Glutamatergic neuron (in vitro differentiated cells): ENCODE results near the gene USP25. TPM values are rescaled to one million over a fixed set of nuclear protein-coding genes. Genes with fewer than 3 reads are reported as not detected.

Experiments used
- DNase-seq: peaks from one replicate; pipeline ENCODE4 v3.0.0; 2022
- H3K27ac Mint-ChIP-seq: one replicate; pipeline ENCODE4 v1.8.0; 2020; ENCODE audit warnings: mild to moderate bottlenecking, mixed read lengths, inconsistent platforms; ENCODE audit not compliant: unreplicated experiment
- H3K27me3 Mint-ChIP-seq: one replicate; pipeline ENCODE4 v1.8.0; 2020; ENCODE audit warnings: mild to moderate bottlenecking, moderate library complexity, mixed read lengths, inconsistent platforms; ENCODE audit not compliant: unreplicated experiment
- H3K36me3 Mint-ChIP-seq: one replicate; pipeline ENCODE4 v1.8.0; 2020; ENCODE audit warnings: mild to moderate bottlenecking, mixed read lengths, inconsistent platforms; ENCODE audit not compliant: unreplicated experiment
- H3K4me1 Mint-ChIP-seq: one replicate; pipeline ENCODE4 v1.8.0; 2020; ENCODE audit warnings: mild to moderate bottlenecking, low read depth, mixed read lengths, inconsistent platforms; ENCODE audit not compliant: unreplicated experiment
- H3K4me3 Mint-ChIP-seq: one replicate; pipeline ENCODE4 v1.8.0; 2020; ENCODE audit warnings: mild to moderate bottlenecking, mixed read lengths, inconsistent platforms; ENCODE audit not compliant: unreplicated experiment
- H3K9me3 Mint-ChIP-seq: one replicate; pipeline ENCODE4 v1.8.0; 2020; ENCODE audit warnings: mild to moderate bottlenecking, moderate library complexity, mixed read lengths, inconsistent platforms; ENCODE audit not compliant: unreplicated experiment
- CTCF ChIP-seq: fragments of 200-600 bp; sonication (generic); IDR thresholded peaks from one replicate; pipeline ENCODE4 v1.5.0; 2021; ENCODE audit not compliant: partially characterized antibody, unreplicated experiment
- total RNA-seq: library from RNA; stranded (reverse); fragmentation: NEBNext Ultra II Directional; extraction: Animal tissue kit (Norgen Biotek cat#: 25700); gene quantifications from one replicate; pipeline ENCODE4 v1.2.1, GENCODE V29; 2021; ENCODE audit not compliant: unreplicated experiment

The USP25 gene
- total RNA-seq, 1 donor from 2014 or later: 16.3 TPM

DNA sequence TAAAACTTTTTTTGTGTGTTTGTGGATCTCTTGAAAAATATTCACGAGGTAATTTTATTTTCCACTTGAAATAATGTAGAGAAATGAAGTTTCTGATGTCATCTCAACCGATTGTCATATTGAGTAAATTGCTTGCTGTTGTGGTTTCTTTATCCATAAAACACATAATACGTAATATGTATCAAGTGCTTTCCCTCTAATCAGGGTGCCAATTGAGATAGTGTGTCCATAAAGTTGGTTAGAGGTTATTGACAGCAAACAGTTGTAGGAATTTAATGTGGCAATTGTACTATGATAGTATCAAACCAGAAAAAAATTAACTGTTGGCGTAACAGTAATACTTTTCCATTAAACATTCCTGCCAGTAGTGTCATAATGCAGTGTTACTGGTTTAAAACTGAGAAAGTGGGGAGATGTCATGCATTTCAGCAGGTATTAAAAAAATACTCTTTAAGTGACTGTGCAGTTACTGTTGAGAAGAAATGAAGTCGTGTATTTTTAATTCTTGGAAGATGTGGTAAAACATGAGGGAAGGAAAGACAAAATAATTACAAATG, 38.3 kb downstream of the USP25 start:
- Mint-ChIP-seq H3K4me3 (no peak overlapping the region), H3K9me3 (no peaks in the 10 kb centered on the region), H3K36me3 (no peaks in the 10 kb centered on the region), H3K27ac (no peak overlapping the region), H3K4me1 (no peaks in the 10 kb centered on the region), H3K27me3 (no peaks in the 10 kb centered on the region)
- TF ChIP-seq CTCF: no peak
- DNase-seq: no peak

GRCh38 chr21:15768853-15769252, 39.1 kb downstream of the USP25 start:
- no peaks in the 10 kb centered on the region for H3K27me3 Mint-ChIP-seq
- no peak for DNase-seq
- no peaks in the 10 kb centered on the region for H3K9me3 Mint-ChIP-seq
- no peaks in the 10 kb centered on the region for H3K36me3 Mint-ChIP-seq
- H3K4me3 Mint-ChIP-seq: no peak overlapping the region
- no peaks in the 10 kb centered on the region for H3K4me1 Mint-ChIP-seq
- no peak for TF ChIP-seq CTCF
- no peak overlapping the region for H3K27ac Mint-ChIP-seq

GRCh38 chr21:15771311-15771710, 41.5 kb downstream of the USP25 start:
- Mint-ChIP-seq H3K27me3 (no peaks in the 10 kb centered on the region), H3K27ac (no peak overlapping the region), H3K9me3 (no peaks in the 10 kb centered on the region), H3K4me3 (no peak overlapping the region), H3K36me3 (no peaks in the 10 kb centered on the region), H3K4me1 (peaks cover 7% of the 10 kb centered on the region)
- DNase-seq: no peak
- no peak for TF ChIP-seq CTCF

DNA sequence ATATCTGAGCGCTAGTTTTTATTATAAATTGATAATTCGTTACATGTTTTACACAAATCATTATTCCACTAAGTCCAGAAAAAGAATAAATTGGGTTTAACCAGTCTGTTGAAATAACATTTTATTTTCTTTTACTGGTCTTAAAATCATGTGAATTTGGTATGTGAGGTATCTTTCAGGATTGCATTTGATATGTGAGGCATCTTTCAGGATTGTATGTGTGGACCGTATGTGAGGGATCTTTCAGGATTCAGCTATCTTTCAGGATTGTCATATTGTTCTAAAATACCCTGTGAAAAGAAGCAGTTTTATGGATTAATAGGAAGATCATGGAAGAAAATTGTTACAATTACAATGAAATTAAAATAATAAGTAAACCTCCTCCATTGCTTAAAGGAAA, 42.9 kb downstream of the USP25 start:
- H3K36me3 Mint-ChIP-seq: no peaks in the 10 kb centered on the region
- peaks cover 7% of the 10 kb centered on the region for H3K4me1 Mint-ChIP-seq
- H3K27me3 Mint-ChIP-seq: no peaks in the 10 kb centered on the region
- H3K9me3 Mint-ChIP-seq: no peaks in the 10 kb centered on the region
- TF ChIP-seq CTCF: no peak
- no peak overlapping the region for H3K4me3 Mint-ChIP-seq
- no peak overlapping the region for H3K27ac Mint-ChIP-seq
- DNase-seq: no peak

DNA sequence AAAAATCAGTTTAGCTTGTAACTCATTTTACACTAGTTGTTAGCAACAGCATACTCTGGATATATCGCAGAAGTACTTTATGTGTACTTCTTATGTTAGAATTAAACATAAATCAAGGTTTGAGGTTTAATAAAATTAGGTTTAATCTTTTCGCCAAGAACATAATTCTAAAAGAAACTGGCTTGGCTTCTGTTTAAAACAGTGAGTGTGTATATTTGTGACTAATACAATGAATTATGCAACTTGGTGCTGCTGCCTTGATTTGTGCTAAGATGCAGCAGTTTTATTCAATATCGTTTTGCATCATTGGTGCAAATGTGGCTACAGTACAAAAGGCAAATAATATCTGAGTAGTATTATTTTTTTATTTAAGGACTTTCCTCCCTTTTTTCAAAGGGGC, 44.8 kb downstream of the USP25 start:
- DNase-seq: no peak
- TF ChIP-seq CTCF: no peak
- Mint-ChIP-seq H3K9me3 (no peaks in the 10 kb centered on the region), H3K27ac (no peak overlapping the region), H3K4me3 (no peak overlapping the region), H3K27me3 (no peaks in the 10 kb centered on the region), H3K36me3 (no peaks in the 10 kb centered on the region), H3K4me1 (peaks cover 7% of the 10 kb centered on the region)
